ENCODE data around the gene CDK5R2.

Gene CDK5R2

DNA sequence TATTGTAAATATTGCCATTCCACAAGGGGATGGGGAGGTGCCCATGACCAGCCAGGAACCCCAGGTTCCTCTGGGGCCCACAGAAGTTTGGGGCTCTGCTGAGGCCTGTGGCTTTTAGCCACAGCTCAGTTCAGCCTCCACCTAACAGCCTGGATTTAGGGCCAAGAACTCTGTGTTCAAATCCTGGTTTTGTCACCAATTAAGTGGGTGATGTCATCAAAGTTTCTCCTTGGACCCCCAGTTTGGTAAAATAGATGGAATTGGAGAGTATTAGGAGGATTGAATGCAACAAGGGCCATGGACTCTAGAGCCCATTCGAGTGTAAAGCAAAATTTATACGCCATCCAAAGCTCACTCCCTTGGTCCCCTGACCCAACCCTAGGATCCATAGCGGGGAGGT, 28.7 kb downstream of the CDK5R2 start:
- DNase-seq (ENCODE audit: low read depth), result no peak

DNA sequence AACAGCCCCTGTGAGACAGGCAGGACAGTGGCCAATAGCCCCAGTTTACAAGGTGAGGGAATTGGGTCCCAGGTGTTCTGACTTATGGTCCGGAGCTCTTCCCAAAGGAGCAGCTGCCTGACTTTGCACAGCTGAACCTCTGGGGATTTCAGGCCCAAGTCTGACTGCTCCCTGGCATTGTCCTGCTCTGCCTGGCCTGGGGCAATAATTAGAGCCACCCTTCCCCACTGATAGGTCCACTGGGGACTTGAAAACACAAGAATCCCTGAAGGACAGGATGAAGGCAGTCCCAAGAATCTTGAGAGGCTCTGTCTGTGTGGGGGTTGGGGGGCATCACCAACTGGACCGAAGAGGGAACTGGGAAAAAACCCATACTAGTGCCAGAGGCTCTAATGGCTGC, 29.2 kb downstream of the CDK5R2 start:
- DNase-seq (ENCODE audit: low read depth), result no peak

DNA sequence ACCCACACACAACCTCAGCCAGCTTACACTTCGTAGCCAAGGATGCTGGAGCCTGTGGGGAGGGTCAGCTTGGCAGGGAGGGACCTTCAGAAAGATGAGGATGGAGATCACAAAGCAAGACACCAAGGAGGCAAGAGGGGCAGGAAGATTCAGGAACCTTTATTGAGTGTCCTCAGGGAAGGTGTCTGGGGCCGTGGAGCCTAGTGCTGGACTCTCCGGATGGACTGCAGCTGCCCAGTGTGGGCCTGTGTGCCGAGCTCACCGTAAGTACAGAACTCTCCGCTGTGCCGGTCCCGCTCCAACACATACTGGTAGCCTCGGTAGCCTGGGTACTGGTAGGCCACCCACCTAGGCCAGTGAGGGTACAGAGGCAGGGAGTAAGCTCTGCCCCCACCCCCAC, 30.6 kb downstream of the CDK5R2 start:
- DNase-seq (ENCODE audit: low read depth), result no peak

DNA sequence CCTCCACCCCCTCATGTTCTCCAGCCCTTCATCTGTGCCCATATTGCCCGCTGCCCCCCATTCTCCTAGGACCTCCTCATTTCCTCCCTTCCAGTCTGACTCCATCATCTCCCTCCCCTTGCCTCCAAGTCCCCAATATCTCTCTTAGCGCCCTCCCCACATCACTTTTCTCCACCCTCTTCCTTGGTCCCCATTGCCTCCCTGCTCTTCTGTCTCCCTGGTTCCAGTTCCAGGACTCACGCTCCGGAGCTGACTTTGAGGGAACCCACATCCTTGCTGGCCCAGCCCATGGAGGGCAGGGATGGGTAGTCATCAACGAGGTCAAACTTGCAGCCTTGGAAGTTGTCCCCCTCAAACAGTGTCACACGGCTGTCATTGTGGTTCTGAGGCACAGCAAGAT, 31.1 kb downstream of the CDK5R2 start:
- DNase-seq (ENCODE audit: low read depth), result no peak

DNA sequence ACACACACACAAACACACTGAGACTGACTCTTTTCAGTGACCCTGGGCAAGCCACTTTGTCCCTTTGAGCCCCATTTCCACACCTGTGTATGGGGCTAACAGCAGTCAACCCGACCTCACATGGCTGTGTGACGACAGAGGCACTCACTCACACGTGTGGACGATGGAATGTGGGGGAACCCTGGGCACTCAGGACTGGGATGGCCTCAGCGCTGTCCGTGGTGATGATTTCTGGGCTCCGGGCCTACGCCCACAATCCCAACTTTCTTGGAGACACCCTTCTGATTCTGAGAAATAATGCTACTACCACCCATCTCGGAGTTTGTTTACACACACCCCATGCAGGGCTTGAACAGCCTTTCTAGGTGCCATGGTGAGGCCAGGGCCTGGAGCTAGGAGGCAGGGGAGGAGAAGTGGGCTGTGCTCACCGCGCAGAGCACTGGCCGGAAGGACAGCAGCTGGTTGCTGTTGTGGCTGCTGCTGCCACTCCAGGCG, 32.3 kb downstream of the CDK5R2 start:
- DNase-seq (ENCODE audit: low read depth), result peak; percentile 42

DNA sequence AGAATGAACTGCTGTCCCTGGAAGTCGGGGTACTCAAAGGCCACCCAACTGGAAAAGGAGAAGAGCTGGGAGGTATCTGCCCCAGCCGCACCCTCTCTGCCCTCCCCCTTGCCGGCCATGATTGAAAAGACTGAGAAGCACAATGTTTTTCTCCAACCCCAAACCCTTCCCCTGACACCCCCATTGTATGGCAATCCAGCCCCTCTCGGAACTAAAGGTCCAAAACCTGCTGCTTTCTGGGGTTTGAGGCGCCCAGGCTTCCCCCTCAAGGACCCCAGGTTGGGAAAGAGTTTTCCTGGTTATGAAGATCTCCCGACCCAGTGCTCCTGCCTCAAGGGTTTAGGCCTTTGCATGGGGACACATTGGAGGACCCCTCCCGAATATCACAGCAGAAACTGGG, 32.7 kb downstream of the CDK5R2 start:
- DNase-seq (ENCODE audit: low read depth), result no peak

DNA sequence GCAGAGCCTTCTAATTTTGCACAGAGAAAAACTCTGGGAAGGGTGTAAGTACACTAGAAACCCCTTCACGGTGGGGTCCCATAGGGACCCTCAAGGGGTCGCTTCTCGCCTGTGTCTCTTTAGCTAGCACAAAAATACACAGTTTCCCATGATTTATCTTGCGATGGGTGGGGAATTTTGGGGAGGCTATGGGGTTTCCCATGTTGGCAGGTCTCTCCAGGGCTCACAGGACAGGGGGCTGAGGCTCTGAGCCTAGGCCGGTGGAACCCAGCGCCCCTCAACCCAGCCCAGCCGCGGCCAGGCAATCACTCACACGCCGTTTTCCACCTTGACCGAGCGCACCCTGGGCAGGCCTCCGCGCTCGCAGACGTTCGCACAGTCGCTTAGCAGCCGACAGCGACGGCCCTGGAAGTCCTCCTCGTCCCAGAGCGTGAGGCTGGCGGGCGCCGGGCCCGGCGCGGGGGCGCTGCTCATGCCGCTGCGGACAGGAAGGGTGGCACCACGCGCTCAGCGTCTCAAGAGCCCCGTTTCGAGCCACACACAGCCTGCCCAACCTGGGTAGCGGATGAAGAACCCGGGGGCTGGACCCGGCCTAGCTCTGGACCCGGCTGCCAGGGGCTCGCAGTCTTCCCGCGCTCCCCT, 33.4 kb downstream of the CDK5R2 start:
- no peak for DNase-seq (ENCODE audit: low read depth)

DNA sequence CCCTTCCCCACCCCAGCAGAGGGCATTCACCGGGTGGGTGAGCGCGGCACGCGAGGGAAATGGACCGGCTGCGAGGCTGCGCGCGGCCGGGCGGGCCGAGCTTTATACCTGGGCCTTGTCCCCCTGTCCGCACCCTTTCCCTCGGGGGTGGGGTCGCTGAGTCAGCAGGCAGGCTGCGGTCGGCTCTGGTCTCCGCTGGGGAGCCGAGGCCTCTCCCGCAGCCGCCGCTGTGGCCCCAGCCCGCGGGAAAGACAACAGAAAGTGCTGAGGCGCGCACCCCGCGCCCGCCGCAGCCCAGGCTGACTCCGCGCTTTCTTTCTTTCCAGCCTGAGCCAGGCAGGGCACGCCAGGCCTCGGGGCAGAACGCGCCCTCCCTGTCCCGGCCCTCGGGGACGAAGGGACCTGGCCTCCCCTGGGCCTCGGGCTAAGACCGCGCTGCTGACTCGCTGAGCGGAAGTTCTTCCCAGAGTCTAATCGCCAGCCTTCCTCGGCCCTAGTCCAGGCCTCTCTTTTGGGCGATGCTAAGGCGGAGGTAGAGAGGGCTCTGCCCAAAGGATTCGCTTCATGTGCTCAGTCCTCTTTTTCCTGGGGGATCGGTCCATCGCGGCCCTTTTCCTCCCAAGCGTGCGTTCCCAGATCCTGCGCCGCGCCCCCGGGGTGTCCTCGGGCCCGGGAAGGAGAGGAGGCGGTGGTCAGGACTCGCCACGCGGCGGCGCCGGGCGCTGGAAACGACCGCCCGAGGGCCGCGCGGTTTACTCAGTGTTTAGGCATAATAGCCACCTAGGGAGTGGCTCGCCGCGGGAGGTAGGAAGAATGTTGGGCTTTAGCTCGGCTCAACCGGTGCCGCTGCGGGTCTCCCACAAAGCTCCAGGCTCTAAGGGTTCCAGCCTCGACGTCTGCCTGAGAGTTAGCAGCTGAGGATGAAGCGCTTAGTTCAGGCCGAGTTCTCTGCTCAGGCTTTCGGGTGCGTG, 34.2 kb downstream of the CDK5R2 start, which contains the start of gene CRYBA2:
TSS of gene CRYBA2 (minus strand) at position 78 of the 971 bp plus-strand sequence. CDS start 246 bp downstream, outside the sequence.
- peak; percentile 40 for DNase-seq (ENCODE audit: low read depth)

DNA sequence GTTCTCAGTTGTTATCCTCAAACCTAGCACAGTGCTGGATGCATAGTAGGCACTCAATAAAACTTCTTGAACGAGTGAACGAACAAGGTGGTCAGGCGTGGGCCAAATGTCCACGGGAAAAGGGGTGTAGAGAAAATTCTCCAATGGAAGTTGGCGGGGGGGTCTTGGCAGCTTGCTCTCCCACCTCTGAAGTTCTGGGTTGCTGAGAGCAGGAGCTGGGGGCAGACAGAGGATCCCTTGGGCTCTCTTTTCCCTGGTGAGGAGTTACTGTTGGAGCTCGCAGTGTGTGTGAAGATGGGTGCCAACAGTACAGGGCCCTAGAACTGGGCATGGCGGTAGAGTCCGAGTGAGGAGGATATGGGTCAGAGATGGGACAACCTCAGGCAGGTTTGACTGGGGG, 36.1 kb downstream of the CDK5R2 start:
- no peak for DNase-seq (ENCODE audit: low read depth)

DNA sequence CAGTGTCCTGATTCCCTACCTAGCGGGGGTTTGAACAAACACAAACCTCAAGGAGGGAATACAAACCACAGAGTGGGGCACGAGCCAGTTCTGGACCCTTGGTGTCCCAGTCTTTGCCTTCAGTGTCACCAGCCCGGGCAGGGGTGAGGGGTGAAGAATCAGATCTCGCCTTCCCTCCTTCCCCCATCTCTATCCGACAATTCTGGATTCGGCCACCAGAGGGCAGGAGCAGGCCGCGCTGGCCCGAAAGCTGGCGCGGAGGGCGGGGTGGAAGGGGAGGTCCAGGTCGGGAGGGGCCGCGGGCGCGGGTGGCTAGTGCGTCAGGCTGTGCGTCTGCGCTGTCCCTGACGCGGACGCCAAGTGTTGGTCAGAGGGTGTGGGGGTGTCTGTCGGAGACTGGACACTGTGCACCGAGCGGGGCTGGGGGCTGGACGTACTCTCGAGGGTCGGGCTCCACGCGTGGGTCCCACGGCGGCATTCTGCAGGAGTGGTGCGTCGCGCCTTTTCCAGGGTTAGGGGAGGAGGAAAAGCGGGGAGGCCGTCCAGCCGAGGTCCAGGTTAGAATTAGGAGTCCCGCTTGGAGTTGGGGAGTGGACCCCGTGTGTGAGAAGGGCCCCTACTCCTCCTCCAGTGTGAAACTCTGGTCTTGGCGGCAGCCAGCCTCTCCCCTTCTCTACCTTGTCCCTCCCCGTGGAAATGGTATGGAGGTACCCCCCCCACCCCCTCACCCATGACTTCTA, 36.7 kb downstream of the CDK5R2 start:
- peak; percentile 88 for DNase-seq (ENCODE audit: low read depth)

DNA sequence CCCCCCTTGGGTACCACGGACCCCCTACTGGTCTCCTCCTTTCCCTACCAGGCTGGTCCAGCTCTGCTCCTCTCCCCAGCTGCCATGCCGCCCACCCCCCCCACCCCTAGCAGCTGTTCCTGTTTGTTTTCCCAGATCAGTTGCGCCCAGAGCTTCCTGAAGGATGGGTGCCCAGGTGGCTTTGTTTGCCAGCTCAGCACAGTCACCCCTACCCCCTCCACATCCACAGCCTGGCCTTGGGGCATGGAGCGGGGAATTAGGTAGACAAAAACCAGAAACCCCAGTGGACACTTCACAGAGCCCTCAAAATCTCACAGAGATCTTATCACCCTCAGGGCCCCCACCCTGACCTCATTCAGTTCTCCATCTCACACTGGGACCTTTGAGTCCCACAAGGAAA, 37.5 kb downstream of the CDK5R2 start:
- DNase-seq (ENCODE audit: low read depth), result no peak

DNA sequence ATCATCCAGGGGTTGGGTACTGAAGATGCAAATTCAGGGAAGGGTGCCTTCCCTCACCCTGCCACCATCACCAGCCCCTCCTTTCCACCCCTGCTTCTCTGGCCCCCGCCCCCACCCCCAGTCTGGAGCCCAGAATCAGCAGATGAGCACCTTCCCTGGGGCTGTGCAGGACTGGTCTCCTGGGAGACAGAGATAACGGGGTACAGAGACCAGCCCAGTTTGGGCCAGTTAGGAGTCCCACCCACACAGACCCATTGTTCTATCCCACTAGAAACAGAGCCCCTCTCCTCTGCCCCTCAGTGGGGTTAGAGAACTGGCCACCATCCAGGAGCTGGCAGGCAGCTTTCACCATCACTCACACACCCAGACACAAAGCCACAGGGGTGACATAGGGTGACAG, 38.3 kb downstream of the CDK5R2 start:
- DNase-seq (ENCODE audit: low read depth), result no peak

DNA sequence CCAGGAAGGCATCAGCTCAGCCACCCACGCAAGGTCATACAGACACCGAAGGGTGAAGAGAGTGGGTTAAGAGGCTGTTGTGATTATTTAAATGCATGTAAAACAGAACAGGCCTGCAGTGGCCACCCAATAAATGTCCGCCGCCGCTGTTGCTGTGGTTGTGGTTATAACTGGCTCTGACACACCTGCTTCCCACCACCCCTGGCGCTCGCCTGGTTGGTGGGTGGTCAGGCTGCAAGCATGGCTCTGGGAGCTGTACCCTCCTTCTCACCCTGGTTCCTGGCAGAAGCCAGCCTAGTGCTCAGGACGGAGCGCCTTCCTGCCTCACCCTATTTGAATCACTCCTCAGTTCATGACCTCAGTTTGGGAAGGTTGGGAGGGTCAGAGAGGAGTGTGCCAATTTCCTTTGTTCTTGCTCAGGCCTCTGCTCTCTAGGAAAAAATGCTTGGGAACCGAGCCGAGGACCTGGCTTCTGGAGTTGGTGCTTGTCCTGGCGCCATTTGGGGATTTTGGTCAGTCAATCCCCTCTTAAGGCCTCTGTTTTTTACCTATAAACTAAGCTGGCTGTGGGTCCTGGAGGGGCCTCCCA, 39.0 kb downstream of the CDK5R2 start:
- DNase-seq (ENCODE audit: low read depth), result no peak

DNA sequence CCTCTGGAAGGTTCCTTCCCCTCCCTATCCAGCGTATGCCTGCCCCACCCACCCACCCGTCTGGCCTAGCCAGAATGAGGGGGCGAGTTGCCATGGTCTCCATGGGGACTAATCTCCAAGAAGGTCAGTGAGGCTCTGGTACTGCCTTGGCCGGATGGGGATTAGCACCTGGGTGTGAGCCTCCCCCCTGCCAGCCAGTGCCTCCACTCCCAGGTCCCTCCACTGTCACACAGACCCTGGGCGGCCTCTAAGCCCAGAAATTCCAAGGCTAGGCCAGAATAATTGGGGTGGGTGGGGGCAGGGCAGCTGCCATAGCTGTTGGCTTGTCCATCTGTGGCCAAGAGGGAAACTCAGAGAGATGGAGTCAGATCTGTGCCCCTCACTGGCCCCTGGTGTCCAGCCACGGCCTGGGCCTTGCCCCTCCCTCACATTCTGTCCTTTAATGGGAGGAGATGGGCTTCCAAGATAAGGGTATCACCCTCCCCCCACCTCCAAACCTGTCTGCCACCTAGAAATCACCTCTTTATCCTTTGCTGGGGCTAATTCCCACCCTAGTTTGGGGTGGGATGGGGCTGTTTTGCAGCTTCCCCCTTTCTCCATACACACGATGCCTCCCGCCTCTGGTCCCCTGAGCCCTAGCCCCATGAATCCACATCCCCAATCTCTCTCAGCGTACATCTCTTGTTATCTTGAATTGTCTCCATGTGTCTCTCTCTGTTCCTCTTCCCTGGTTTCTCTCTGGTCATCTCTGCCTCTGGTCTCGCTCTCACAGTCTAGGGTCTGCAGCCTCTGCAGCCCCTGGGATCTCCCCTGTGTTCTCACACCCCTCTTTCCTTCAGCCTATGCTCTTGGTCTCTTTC, 39.8 kb downstream of the CDK5R2 start:
- DNase-seq (ENCODE audit: low read depth), result no peak

DNA sequence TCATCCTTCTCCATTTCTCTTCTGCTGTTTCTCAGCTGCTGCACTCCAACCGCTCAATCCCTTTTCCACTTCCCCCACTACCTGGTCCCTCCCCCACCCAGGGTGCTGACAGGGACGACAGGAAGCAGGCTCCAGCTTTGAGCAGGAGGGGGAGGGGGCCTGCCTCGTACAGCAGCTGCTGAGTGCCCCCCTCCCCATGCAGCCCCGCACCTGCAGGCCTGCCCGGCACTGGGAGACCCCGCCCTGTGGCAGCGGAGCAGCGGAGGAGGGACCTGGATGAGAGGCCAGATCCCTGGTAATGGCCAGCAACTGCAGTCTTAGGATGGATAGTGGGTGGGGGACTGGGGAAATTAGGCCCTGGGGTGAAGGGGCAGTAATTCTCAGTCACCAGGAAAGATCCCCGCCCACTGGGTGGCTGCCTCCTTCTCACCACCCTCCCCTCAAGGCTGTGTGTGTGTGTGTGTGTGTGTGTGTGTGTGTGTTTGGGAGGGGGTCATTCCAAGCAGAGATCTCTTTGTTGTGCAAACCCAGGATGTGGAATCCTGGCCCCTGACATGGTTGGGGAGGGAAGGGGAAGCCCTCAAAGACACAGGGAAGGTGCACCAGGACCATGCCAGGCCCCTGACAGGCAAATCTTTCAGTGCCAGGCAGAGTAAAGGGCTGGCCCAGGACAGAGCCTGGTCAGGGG, 40.6 kb downstream of the CDK5R2 start:
- no peak for DNase-seq (ENCODE audit: low read depth)

DNA sequence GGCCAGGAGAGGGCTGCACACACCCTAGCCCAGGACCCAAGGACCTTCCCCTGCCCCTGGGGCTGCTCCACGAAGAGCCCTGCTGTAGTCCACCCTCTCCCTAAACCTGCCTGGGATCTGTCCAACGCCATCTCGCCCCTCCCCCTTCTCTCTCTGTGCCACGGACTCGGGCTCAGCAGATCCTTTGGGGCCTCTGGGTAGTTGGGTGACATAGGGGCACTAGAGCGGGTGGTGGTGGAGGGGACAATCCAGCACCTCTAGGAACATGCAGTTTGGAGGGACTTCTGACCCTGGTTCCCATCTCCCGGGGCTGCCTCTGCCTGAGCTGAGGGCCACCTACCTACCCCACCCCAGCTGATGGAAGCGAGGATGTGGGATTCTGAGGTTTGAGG, 41.1 kb downstream of the CDK5R2 start:
- no peak for DNase-seq (ENCODE audit: low read depth)

DNA sequence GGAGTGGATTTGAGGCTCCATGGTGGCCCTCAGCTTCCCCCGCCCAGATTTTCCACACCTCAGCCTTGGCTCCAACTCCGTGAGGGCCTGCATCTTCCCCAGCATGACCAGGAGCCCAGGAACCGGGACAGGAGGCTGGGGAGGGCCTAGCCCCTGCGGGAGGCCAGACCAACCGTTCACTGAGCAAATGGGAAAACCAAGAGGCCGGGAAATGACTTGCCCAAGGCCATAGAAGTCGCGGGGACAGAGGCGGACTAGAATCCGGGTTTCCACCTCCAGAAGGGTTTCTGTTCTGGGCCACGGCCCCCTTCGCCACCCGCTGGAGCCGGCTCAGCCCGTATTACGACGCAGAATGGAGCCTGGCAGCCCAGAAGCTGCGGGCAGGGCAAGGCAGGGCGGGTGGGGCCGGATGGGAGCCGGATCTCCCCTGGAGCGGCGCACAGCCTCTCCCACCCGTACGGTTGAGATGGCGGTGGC, 41.7 kb downstream of the CDK5R2 start:
- no peak for DNase-seq (ENCODE audit: low read depth)

DNA sequence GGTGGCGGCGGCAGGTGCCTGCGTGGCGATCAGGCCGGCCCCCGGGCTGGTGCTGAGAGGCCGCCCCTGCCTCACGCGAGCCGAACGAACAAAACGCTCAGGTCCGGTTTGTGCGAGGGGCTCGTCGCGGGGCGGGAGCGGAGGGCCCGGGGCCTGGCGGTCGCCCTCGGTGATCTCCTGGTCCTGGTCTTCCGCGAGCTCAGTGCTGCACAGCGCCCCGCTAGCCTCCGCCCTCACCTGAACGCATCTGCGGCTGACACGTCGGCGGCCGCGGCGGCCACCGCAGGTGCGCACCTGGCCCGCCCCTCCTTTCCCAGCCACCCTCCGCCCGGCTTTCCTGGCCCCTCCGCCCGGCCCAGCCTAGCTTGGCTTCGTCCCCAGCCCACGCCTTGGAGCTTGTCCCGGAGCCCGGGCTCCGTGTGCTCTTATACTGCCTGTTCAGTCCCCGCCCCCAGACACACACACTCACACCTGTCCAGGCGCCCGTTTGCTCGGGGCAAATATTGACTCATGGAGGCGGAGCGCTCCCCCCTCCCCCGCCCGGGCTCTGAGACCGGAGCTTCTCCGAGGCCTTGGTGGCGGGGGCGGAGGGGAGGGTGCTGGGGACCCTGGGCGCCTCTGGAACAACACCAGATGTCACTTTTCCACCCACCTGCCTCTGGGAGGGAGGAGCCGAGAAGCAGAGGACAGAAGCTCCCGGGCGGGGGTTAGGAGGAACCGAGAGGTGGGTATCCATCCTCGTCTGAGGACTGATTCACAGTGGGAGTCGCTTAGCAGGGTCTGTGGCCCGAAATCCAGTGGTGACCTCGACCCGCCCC, 42.3 kb downstream of the CDK5R2 start:
- no peak for DNase-seq (ENCODE audit: low read depth)
